Suprapubic skin (tissue), 4 donors: ENCODE data around the gene LSM3.

Experiments used
- EP300 ChIP-seq: sonication (generic); formaldehyde crosslinking; IDR thresholded peaks from one replicate; pipeline ENCODE4 v1.6.1; 2017; ENCODE audit warnings: antibody characterized with exemption
- POLR2A ChIP-seq, 2 donors: fragments of 450-650 bp; IDR thresholded peaks; one replicate each; pipeline ENCODE4 v1.6.1; 2017; ENCODE audit warnings: antibody characterized with exemption in 2 of 2, mild to moderate bottlenecking in 2 of 2, moderate library complexity in 2 of 2
- POLR2AphosphoS5 ChIP-seq, 3 donors: sonication (generic); formaldehyde crosslinking; IDR thresholded peaks; one replicate each; pipeline ENCODE4 v1.6.1; 2017; ENCODE audit warnings: antibody characterized with exemption in 3 of 3
- TF ChIP-seq, protein P1 (sequence below), 2 donors: fragments of 200-600 bp in 1 of 2; fragments of 450-650 bp in 1 of 2; sonication (generic) in 1 of 2; IDR thresholded peaks; one replicate each; pipeline ENCODE4 v1.5.1; 2016 to 2019; ENCODE audit warnings: antibody characterized with exemption in 2 of 2, mild to moderate bottlenecking in 1 of 2, moderate library complexity in 1 of 2

GRCh38 chr3:14174483-14174882 lies 4.1 kb upstream of the LSM3 start:
- TF ChIP-seq, protein P1, sequence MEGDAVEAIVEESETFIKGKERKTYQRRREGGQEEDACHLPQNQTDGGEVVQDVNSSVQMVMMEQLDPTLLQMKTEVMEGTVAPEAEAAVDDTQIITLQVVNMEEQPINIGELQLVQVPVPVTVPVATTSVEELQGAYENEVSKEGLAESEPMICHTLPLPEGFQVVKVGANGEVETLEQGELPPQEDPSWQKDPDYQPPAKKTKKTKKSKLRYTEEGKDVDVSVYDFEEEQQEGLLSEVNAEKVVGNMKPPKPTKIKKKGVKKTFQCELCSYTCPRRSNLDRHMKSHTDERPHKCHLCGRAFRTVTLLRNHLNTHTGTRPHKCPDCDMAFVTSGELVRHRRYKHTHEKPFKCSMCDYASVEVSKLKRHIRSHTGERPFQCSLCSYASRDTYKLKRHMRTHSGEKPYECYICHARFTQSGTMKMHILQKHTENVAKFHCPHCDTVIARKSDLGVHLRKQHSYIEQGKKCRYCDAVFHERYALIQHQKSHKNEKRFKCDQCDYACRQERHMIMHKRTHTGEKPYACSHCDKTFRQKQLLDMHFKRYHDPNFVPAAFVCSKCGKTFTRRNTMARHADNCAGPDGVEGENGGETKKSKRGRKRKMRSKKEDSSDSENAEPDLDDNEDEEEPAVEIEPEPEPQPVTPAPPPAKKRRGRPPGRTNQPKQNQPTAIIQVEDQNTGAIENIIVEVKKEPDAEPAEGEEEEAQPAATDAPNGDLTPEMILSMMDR (IDR thresholded peaks at IDR 0.05): no peak
- TF ChIP-seq POLR2A (IDR thresholded peaks at IDR 0.05) (no peak), POLR2AphosphoS5 (IDR thresholded peaks at IDR 0.05) (no peak), EP300 (no peak)
